ENCODE data around the gene RPS15A.
"Not testable (repeated sequence)": the region's sequence is repeated elsewhere in the genome, so short reads cannot be mapped to it uniquely, and the experiment has no call there.

Gene RPS15A

GRCh38 chr16:18796377-18796776, 6.2 kb upstream of the RPS15A start:
- DNase-seq, result no peak

DNA sequence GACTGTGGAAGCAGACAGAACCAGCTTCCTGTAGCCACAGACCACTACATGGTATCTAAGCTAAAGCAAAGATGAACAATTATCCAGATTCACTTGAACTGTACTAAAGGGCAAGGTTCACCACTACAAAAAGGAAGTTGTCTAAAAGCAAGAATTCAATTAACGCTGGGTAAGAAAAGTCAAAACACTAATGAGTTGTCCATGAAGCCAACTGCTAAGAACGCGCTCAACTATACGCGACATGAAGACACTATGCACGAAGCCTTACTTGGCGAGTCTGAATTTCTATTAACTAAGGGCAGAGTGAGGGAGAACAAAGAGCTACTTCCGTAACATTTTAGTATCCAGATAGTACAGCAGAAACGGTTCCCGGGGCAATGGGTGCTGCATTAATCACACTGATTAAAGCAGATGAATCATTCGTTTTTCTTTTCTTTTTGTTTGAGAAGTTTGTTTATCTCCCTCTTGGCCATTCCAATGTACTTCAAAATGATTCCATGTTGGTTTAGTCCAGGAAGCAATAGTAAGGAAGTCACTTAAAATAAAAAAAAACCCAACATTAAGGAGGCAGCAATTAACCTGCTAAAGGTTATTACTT, 2.8 kb upstream of the RPS15A start:
- no peak for DNase-seq

- no peak for DNase-seq
Measured at GRCh38 chr16:18789515-18789849, 652 bp downstream of the RPS15A start.

- DNase-seq, result no peak
Measured at GRCh38 chr16:18788828-18789514, 1.2 kb downstream of the RPS15A start.

GRCh38 chr16:18784917-18785623, 5.1 kb downstream of the RPS15A start:
- DNase-seq, result no peak

DNA sequence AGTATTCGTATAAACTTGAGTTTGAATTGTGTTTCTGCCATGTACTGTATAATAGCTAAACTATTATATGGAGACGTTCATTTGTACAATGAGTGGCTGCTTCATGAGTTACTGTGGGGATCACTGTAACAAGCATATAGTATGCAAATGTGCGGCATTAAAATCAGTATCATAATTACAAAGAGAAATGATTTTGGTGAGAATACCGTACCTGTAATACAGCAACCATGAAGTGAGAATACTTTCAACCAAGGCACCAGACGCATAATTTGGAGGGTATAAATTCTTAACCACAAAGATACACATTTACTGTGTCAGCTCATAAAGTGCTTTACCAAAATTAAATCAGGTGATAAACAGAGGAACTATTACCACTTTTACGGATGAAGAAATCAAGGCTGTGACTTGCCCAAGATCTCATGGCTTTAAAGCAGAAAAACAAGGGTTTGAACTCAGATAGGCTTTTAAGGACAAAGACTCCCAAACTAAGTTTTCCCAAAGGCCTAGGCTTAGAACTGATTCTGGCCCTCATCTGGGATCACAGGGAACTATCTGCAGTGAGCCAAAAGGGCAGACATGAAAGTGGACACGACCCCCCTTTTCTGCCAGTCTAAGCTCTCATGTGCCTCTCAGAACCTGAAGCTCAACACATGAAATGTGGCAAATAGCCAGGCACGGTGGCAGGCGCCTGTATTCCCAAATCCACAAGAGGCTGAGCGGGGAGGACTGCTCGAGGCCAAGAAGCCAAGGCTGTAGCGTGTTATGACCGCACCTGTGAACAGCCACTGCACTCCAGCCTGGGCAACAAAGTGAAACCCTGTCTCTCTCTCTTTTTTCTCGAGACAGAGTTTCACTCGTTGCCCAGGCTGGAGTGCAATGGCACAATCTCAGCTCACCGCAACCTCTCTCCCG, 6.4 kb downstream of the RPS15A start:
- DNase-seq, result no peak

DNA sequence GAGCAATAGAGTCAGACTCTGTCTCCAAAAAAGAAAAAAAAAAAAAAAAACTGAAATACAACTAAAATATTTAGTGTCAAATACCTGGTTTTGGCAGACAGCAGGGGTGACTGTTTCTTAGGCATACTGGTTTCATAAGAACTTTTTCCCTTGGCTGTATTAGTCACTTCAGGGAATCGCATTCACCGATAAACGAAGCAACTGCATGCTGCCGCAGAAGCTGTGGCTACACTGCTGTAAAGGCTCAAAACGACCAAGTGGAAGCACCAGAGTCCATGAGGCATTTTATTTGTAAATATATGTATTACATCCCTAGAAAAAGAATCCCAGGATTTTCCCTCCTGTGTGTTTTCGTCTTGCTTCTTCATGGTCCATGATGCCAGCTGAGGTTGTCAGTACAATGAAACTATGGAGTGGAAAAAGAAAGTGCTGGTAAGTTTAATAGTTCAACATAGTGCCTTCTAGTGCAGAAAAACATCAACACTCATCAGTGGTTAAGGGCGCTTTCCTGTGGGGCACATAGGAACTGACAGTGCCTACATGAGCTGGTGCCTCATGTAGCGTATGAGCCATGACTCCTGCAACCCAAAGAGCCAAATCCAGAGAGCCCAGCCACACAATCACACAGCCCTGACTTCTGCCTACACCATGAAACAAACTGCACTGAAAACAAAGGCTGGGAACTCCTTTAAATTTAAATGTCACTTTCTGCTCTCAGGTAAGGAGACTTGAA, 7.3 kb downstream of the RPS15A start:
- DNase-seq, result no peak

- not testable (repeated sequence) for DNase-seq
Measured at GRCh38 chr16:18781232-18781631, 8.9 kb downstream of the RPS15A start.

- DNase-seq, result not testable (repeated sequence)
Measured at GRCh38 chr16:18780460-18781026, 9.6 kb downstream of the RPS15A start.

DNA sequence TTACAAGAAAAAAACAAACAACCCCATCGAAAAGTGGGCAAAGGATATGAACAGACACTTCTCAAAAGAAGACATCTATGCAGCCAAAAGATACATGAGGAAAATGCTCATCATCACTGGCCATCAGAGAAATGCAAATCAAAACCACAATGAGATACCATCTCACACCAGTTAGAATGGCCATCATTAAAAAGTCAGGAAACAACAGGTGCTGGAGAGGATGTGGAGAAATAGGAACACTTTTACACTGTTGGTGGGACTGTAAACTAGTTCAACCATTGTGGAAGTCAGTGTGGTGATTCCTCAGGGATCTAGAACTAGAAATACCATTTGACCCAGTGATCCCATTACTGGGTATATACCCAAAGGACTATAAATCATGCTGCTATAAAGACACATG, 12.5 kb downstream of the RPS15A start:
- not testable (repeated sequence) for DNase-seq

- DNase-seq, result not testable (repeated sequence)
Measured at GRCh38 chr16:18776334-18776733, 13.8 kb downstream of the RPS15A start.

- not testable (repeated sequence) for DNase-seq
Measured at GRCh38 chr16:18774651-18775050, 15.5 kb downstream of the RPS15A start.

GRCh38 chr16:18772171-18772570, 18.0 kb downstream of the RPS15A start:
- not testable (repeated sequence) for DNase-seq

DNA sequence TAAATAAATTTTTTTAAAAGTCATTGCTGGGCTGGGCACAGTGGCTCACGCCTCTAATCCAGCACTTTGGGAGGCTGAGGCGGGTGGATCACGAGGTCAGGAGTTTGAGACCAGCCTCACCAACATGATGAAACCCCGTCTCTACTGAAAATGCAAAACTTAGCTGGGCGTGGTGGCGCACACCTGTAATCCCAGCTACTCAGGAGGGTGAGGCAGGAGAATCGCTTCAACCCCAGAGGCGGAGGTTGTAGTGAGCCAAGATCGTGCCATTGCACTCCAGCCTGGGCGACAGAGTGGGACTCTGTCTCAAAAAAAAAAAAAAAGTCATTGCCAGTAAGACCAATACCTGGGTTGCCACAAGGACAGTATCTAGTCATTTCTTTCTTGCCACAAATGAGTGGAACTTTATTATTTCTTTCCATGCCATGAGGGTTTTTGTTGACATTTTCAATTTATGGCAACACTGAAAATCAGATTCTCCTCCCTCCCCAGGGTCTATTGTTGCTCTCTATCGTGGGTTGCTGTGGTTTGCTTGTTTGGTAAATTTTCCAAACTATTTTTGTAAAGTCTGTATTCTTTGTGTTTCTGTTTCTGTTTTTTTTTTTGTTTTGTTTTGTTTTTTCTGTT, 19.7 kb downstream of the RPS15A start:
- DNase-seq, result not testable (repeated sequence)

GRCh38 chr16:18767217-18767616, 22.9 kb downstream of the RPS15A start:
- not testable (repeated sequence) for DNase-seq

- DNase-seq, result not testable (repeated sequence)
Measured at GRCh38 chr16:18762713-18763112, 27.4 kb downstream of the RPS15A start.

DNA sequence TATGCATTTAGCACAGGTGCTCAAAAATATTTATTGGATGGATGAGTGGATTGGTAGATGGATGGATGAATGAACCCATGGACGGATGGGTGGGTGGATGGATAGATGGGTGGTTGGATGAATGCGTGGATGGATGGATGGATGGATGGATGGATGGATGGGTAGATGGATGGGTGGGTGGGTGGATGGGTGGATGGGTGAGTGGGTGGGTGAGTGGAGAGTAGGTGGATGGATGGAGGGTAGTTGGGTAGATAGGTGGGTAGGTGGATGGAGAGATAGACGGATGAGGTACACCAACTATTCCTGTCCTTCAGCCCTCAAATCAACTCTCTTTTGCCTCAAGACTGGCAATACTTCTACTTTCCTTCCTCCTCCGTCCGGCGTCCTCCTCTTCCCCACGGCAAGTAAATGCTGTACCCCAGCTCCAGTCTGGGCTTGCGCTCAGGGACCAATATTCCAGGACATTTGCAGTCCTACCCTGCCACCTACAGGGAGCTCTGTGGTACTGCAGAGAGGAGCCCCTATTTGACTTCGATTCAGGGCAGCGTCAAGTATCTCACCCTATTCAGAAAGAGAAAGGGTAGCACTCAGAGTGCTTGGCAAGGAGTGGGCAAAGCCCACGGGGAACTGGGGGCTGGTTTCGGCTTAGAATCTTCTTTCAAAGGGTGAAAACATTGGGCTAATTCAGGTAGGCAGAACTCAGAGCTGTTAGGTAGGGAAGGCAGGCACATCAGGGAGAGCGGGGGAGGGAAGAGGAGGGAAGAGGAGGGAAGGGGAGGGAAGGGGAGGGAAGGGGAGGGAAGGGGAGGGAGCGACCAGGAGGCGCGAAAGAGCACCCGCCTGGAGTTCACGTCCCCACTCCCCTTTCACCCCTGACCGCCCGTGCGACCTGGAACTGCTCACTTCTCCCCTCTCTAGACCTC, 30.3 kb downstream of the RPS15A start:
- DNase-seq, result not testable (repeated sequence)

GRCh38 chr16:18757960-18758660, 32.0 kb downstream of the RPS15A start:
- not testable (repeated sequence) for DNase-seq

- not testable (repeated sequence) for DNase-seq
Measured at GRCh38 chr16:18756639-18757038, 33.5 kb downstream of the RPS15A start.

DNA sequence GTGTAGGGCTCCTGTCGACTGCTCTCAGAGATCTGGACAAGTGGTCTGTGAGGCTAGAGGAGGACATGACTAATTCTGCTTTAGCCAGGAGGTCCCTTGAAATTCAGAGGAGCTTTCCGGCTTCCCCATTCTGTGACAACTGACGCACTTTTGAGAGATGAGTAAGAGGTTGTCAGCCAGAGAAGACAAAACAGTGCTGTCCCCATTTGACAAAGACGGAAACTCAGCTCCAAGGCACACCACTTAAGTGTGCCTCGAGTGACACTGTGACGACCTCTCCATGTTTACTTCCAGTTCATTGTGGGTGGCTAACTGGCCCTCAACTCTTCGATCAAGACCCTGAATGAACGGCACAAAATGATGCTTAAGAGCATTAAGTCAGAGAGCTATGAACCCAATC, 47.3 kb downstream of the RPS15A start:
- not testable (repeated sequence) for DNase-seq
